Neuronal stem cell (in vitro differentiated cells): Measurements from ENCODE around the gene MYPN.

ENCODE experiments used
- DNase-seq: peaks from one replicate; pipeline ENCODE4 v3.0.0-alpha.2; 2013; ENCODE audit warnings: low spot score
- H2AFZ ChIP-seq: one replicate; pipeline ENCODE4 v1.6.1; 2013; ENCODE audit warnings: mild to moderate bottlenecking, low read length, inconsistent platforms
- H2AK5ac ChIP-seq: 2 replicates; pipeline ENCODE4 v1.6.1; 2013; ENCODE audit warnings: low read depth, mild to moderate bottlenecking, inconsistent platforms, low read length, moderate library complexity, mixed read lengths
- H2BK120ac ChIP-seq: 2 replicates; pipeline ENCODE4 v1.6.1; 2013; ENCODE audit warnings: low read depth, mild to moderate bottlenecking, inconsistent platforms, low read length, moderate library complexity, mixed read lengths
- H2BK12ac ChIP-seq: one replicate; pipeline ENCODE4 v1.6.1; 2013; ENCODE audit warnings: low read length, inconsistent platforms
- H2BK15ac ChIP-seq: 2 replicates; pipeline ENCODE4 v1.6.1; 2013; ENCODE audit warnings: mild to moderate bottlenecking, low read length, inconsistent platforms, mixed read lengths
- H2BK5ac ChIP-seq: one replicate; pipeline ENCODE4 v1.6.1; 2013; ENCODE audit warnings: inconsistent platforms, mild to moderate bottlenecking, low read length, moderate library complexity
- H3K14ac ChIP-seq: one replicate; pipeline ENCODE4 v1.6.1; 2013; ENCODE audit warnings: low read length, inconsistent platforms
- H3K18ac ChIP-seq: 2 replicates; pipeline ENCODE4 v1.6.1; 2013; ENCODE audit warnings: low read length, inconsistent platforms
- H3K23ac ChIP-seq: 2 replicates; pipeline ENCODE4 v1.6.1; 2013; ENCODE audit warnings: low read depth, mild to moderate bottlenecking, mixed read lengths, low read length, inconsistent platforms; ENCODE audit not compliant: poor library complexity
- H3K27ac ChIP-seq: replicated peaks from 3 replicates; pipeline ENCODE4 v1.5.1; 2013; ENCODE audit warnings: low read length, inconsistent platforms
- H3K27me3 ChIP-seq, 3 experiments: 2 replicates each; pipeline ENCODE4 v1.6.1; 2013; ENCODE audit warnings: low read length in 3 of 3, mild to moderate bottlenecking in 2 of 3, inconsistent platforms in 1 of 3, low read depth in 1 of 3, mixed read lengths in 1 of 3, moderate library complexity in 1 of 3; ENCODE audit not compliant: control insufficient read depth in 3 of 3, insufficient read depth in 3 of 3
- H3K36me3 ChIP-seq, 2 donors: replicated peaks in 1 of 2; 2 replicates each; pipeline ENCODE4 v1.6.1; 2013; ENCODE audit warnings: low read length in 2 of 2; ENCODE audit not compliant: control insufficient read depth in 2 of 2, insufficient read depth in 2 of 2
- H3K4ac ChIP-seq: 2 replicates; pipeline ENCODE4 v1.6.1; 2013; ENCODE audit warnings: inconsistent platforms, mild to moderate bottlenecking, low read length, moderate library complexity
- H3K4me1 ChIP-seq, 2 donors: 1 replicate in 1 of 2; 2 replicates in 1 of 2; pipeline ENCODE4 v1.6.1; 2013; ENCODE audit warnings: low read length in 2 of 2, low read depth in 1 of 2; ENCODE audit not compliant: control insufficient read depth in 2 of 2, insufficient read depth in 1 of 2
- H3K4me2 ChIP-seq: one replicate; pipeline ENCODE4 v1.6.1; 2013; ENCODE audit warnings: mild to moderate bottlenecking, low read length, inconsistent platforms; ENCODE audit not compliant: insufficient read depth, poor library complexity, severe bottlenecking
- H3K4me3 ChIP-seq, 2 donors: 2 replicates each; pipeline ENCODE4 v1.5.1; 2013; ENCODE audit warnings: low read length in 2 of 2, mild to moderate bottlenecking in 2 of 2, inconsistent platforms in 1 of 2, moderate library complexity in 1 of 2
- H3K79me1 ChIP-seq: one replicate; pipeline ENCODE4 v1.6.1; 2013; ENCODE audit warnings: low read depth, mild to moderate bottlenecking, inconsistent platforms, low read length, moderate library complexity
- H3K9ac ChIP-seq: one replicate; pipeline ENCODE4 v1.6.1; 2013; ENCODE audit warnings: mild to moderate bottlenecking, low read depth, low read length, inconsistent platforms; ENCODE audit not compliant: poor library complexity
- H3K9me3 ChIP-seq, 2 donors: replicated peaks in 1 of 2; 2 replicates each; pipeline versions ENCODE3 to v1.6.1; 2013; ENCODE audit warnings: low read length in 2 of 2, mild to moderate bottlenecking in 2 of 2, inconsistent platforms in 1 of 2, low read depth in 1 of 2, mixed read lengths in 1 of 2, moderate library complexity in 1 of 2; ENCODE audit not compliant: control insufficient read depth in 2 of 2, insufficient read depth in 1 of 2
- H4K8ac ChIP-seq: one replicate; pipeline ENCODE4 v1.6.1; 2013; ENCODE audit warnings: low read depth, mild to moderate bottlenecking, inconsistent platforms, low read length, moderate library complexity
- H4K91ac ChIP-seq: one replicate; pipeline ENCODE4 v1.6.1; 2013; ENCODE audit warnings: low read length, low read depth, mild to moderate bottlenecking, inconsistent platforms; ENCODE audit not compliant: poor library complexity
- WGBS, 2 donors: extraction: QIAGEN DNeasy Blood & Tissue Kit; methylation state at CpG; one replicate each; pipeline ENCODE4 v1.1.7; 2013; ENCODE audit warnings: missing lambda C conversion rate in 2 of 2, mixed read lengths in 1 of 2; ENCODE audit not compliant: insufficient read length in 2 of 2, insufficient replicate concordance in 1 of 2; ENCODE audit errors: extremely low coverage in 2 of 2; 5-methylcytosine and 5-hydroxymethylcytosine counted together

Gene MYPN

DNA sequence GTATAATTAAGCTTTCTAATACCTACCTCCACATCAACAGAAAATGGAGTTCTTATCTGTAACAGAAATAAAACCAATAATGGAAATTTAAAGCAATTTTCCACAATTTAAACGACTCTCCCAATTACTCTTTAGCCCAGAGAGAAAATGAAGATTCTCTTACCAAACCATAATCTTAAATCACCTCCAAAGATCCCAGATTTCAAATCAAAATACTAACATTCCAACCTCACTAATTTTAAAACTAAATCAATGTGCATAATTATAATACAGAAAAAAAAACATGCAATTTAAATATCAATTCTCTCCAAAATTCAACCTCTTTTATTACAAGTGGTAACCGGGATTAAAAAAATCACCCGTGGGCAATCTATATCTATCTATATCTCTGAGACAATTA lies 35.7 kb upstream of the MYPN start:
- H2AFZ ChIP-seq: no peak overlapping the region
- no peaks in the 10 kb centered on the region for H3K79me1 ChIP-seq
- no peaks in the 10 kb centered on the region for H3K27me3 ChIP-seq
- no peak overlapping the region for H3K4ac ChIP-seq
- no peak overlapping the region for H3K27ac ChIP-seq
- H2BK5ac ChIP-seq: no peak overlapping the region
- no peak overlapping the region for H3K14ac ChIP-seq
- H3K9ac ChIP-seq: no peak overlapping the region
- no peaks in the 10 kb centered on the region for H3K9me3 ChIP-seq
- no peak overlapping the region for H2BK15ac ChIP-seq
- no peak overlapping the region for H4K91ac ChIP-seq
- no peak overlapping the region for H3K18ac ChIP-seq
- no peak overlapping the region for H3K23ac ChIP-seq
- no CpG with 5 or more reads among the region's 3 CpGs for WGBS, 2 donors
- H3K4me3 ChIP-seq: peak overlapping the region in 1 of 2 donors; percentile 69
- H3K4me2 ChIP-seq: no peak overlapping the region
- peaks cover 0 to 37% of the 10 kb centered on the region in 2 donors for H3K36me3 ChIP-seq
- H2BK120ac ChIP-seq: no peak overlapping the region
- H3K4me1 ChIP-seq: peaks cover 0 to 5% of the 10 kb centered on the region in 2 donors
- no peak for DNase-seq
- H2BK12ac ChIP-seq: no peak overlapping the region
- H2AK5ac ChIP-seq: no peak overlapping the region
- no peak overlapping the region for H4K8ac ChIP-seq

DNA sequence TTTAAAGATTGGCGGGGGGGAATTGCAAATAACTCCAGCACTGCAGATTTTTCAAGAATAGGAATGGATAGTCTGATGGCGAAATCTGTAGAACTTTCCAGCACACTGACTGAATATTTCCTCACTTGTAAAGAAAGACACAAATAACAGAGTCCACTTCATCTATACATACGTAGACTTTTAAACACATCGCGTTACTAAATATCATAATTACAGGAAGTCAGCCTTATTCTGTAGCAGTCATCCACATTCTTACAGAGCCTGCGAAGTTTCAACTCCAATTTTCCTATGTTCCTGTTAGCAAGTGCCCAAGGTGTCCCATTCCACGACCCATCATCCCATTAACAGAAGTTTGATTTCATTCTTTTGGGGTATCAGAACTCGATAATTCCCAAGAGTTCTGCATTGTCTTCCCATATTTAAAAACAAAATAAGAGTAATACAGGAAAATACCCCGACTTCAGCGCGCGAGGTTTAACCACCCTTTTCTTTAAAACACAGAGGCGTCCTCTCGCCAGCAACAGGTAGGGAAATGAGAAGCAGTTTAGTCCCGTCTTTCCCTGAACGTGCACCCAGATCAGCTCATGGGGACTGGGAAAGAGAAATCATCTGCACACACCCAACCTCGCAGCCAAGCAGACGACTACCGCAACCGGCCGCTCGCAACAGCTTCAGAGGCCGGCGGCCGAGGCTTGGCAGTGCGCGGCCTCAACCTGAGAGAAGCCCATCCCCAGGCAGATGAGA lies 35.1 kb upstream of the MYPN start:
- DNase-seq: no peak
- H3K4ac ChIP-seq: no peak overlapping the region
- H3K4me3 ChIP-seq: peak overlapping the region; percentile 69 to 95
- H4K8ac ChIP-seq: no peak overlapping the region
- H3K27me3 ChIP-seq: no peaks in the 10 kb centered on the region
- peak overlapping the region; percentile 66 for H3K23ac ChIP-seq
- peak overlapping the region; percentile 92 for H3K27ac ChIP-seq
- no peaks in the 10 kb centered on the region for H3K79me1 ChIP-seq
- H2BK5ac ChIP-seq: peak overlapping the region; percentile 83
- H2BK120ac ChIP-seq: no peak overlapping the region
- no peak overlapping the region for H2BK15ac ChIP-seq
- H3K9me3 ChIP-seq: no peaks in the 10 kb centered on the region
- H3K36me3 ChIP-seq: peaks cover 0 to 32% of the 10 kb centered on the region in 2 donors
- no peak overlapping the region for H2AK5ac ChIP-seq
- peak overlapping the region; percentile 89 for H2AFZ ChIP-seq
- H3K9ac ChIP-seq: peak overlapping the region; percentile 97
- H3K4me2 ChIP-seq: peak overlapping the region; percentile 53
- peak overlapping the region; percentile 98 for H3K18ac ChIP-seq
- WGBS, 2 donors: no CpG with 5 or more reads among the region's 27 CpGs
- peaks cover 0 to 5% of the 10 kb centered on the region in 2 donors for H3K4me1 ChIP-seq
- no peak overlapping the region for H4K91ac ChIP-seq
- no peak overlapping the region for H2BK12ac ChIP-seq
- peak overlapping the region; percentile 97 for H3K14ac ChIP-seq

- Histone ChIP-seq H3K36me3 (peaks cover 0 to 25% of the 10 kb centered on the region in 2 donors), H2BK12ac (no peak within 1 kb of the TSS), H2BK15ac (peak within 1 kb of the TSS; percentile 97), H3K9ac (peak within 1 kb of the TSS; percentile 97), H3K14ac (peak within 1 kb of the TSS; percentile 97), H4K8ac (no peak within 1 kb of the TSS), H3K4ac (peak within 1 kb of the TSS; percentile 19), H2BK5ac (peak within 1 kb of the TSS; percentile 83), H3K9me3 (no peaks in the 10 kb centered on the region), H3K4me1 (peaks cover 0 to 5% of the 10 kb centered on the region in 2 donors), H3K79me1 (no peaks in the 10 kb centered on the region), H2AFZ (peak within 1 kb of the TSS; percentile 89), H3K27me3 (no peaks in the 10 kb centered on the region), H3K4me3 (peak within 1 kb of the TSS; percentile 69 to 95), H3K23ac (peak within 1 kb of the TSS; percentile 66), H3K27ac (peak within 1 kb of the TSS; percentile 92), H3K18ac (peak within 1 kb of the TSS; percentile 98), H2AK5ac (peak within 1 kb of the TSS; percentile 11), H3K4me2 (peak within 1 kb of the TSS; percentile 53), H4K91ac (no peak within 1 kb of the TSS), H2BK120ac (no peak within 1 kb of the TSS)
- WGBS, 2 donors: no CpG with 5 or more reads among the region's 64 CpGs
- DNase-seq: peak; percentile 90
Measured at GRCh38 chr10:68074775-68075549, 34.3 kb upstream of the MYPN start, which contains the start of gene HERC4. Gene HERC4 (minus strand): TSS chr10:68075283. CDS start chr10:68073108, 2,175 bp downstream.

- Histone ChIP-seq H3K36me3 (peaks cover 0 to 20% of the 10 kb centered on the region in 2 donors), H3K9me3 (no peaks in the 10 kb centered on the region), H3K79me1 (no peaks in the 10 kb centered on the region), H3K4me3 (peak overlapping the region in 1 of 2 donors; percentile 41), H3K23ac (no peak overlapping the region), H3K18ac (no peak overlapping the region), H3K14ac (no peak overlapping the region), H3K27me3 (no peaks in the 10 kb centered on the region), H2BK12ac (no peak overlapping the region), H3K4ac (no peak overlapping the region), H4K91ac (no peak overlapping the region), H4K8ac (no peak overlapping the region), H2AFZ (peak overlapping the region; percentile 86), H2BK120ac (no peak overlapping the region), H2AK5ac (no peak overlapping the region), H3K27ac (no peak overlapping the region), H2BK15ac (no peak overlapping the region), H3K9ac (no peak overlapping the region), H3K4me1 (peaks cover 0 to 5% of the 10 kb centered on the region in 2 donors), H3K4me2 (no peak overlapping the region), H2BK5ac (no peak overlapping the region)
- DNase-seq: no peak
- WGBS, 2 donors: no CpG with 5 or more reads among the region's 3 CpGs
Measured at GRCh38 chr10:68075550-68076004, 33.7 kb upstream of the MYPN start.
